Osteoblast (primary cell): ENCODE data around the gene COL4A6. TPM values are rescaled to one million over a fixed set of nuclear protein-coding genes. Genes with fewer than 3 reads are reported as not detected.

ENCODE experiments used
- DNase-seq: peaks from one replicate; pipeline ENCODE4 v3.0.0; 2011; ENCODE audit warnings: low spot score, mixed read lengths; ENCODE audit not compliant: insufficient read length; ENCODE audit errors: missing footprints
- H2AFZ ChIP-seq: 2 replicates; pipeline ENCODE4 v1.6.0; 2011; ENCODE audit warnings: mild to moderate bottlenecking, low read length
- H3K27ac ChIP-seq: 2 replicates; pipeline ENCODE4 v1.5.1; 2011; ENCODE audit warnings: mild to moderate bottlenecking, low read depth, low read length, moderate library complexity
- H3K27me3 ChIP-seq: 2 replicates; pipeline ENCODE4 v1.6.0; 2012; ENCODE audit warnings: mild to moderate bottlenecking, control low read depth, inconsistent platforms, low read length, moderate library complexity; ENCODE audit not compliant: insufficient read depth
- H3K36me3 ChIP-seq: 2 replicates; pipeline ENCODE4 v1.5.1; 2011; ENCODE audit warnings: mild to moderate bottlenecking, low read length, control low read depth, moderate library complexity; ENCODE audit not compliant: insufficient read depth
- H3K4me1 ChIP-seq: 2 replicates; pipeline ENCODE4 v1.5.1; 2011; ENCODE audit warnings: mild to moderate bottlenecking, low read length, control low read depth, moderate library complexity; ENCODE audit not compliant: insufficient read depth
- H3K4me2 ChIP-seq: 2 replicates; pipeline ENCODE4 v1.6.0; 2011; ENCODE audit warnings: mild to moderate bottlenecking, low read length; ENCODE audit not compliant: insufficient read depth
- H3K4me3 ChIP-seq: fragments of 200-600 bp; sonication (generic); 3 replicates; pipeline ENCODE4 v1.5.1; 2012; ENCODE audit warnings: mild to moderate bottlenecking, low read length, inconsistent platforms; ENCODE audit not compliant: insufficient read depth
- H3K79me2 ChIP-seq: 2 replicates; pipeline ENCODE4 v1.6.0; 2012; ENCODE audit warnings: mild to moderate bottlenecking, low read length, control low read depth, inconsistent platforms; ENCODE audit not compliant: insufficient read depth
- H3K9me3 ChIP-seq: 2 replicates; pipeline ENCODE4 v1.5.1; 2011; ENCODE audit warnings: low read depth, low read length, control low read depth
- H4K20me1 ChIP-seq: 2 replicates; pipeline ENCODE4 v1.6.0; 2012; ENCODE audit warnings: mild to moderate bottlenecking, low read length, control low read depth; ENCODE audit not compliant: insufficient read depth
- CTCF ChIP-seq: IDR thresholded peaks from 2 replicates; pipeline ENCODE4 v1.5.1; 2011; ENCODE audit warnings: mild to moderate bottlenecking, low read depth, low read length, moderate library complexity; ENCODE audit errors: extremely low read depth
- total RNA-seq: library from RNA; depleted of rRNA; stranded (reverse); fragments of >200 nt; gene quantifications from 2 replicates; pipeline ENCODE4 v1.2.3, GENCODE V29; 2012

COL4A6 gene
- total RNA-seq, 1 donor = not detected

GRCh38 chrX:108332281-108332680 is 105.9 kb downstream of the COL4A6 start:
- H3K36me3 ChIP-seq = no peaks in the 10 kb centered on the region
- H3K4me2 ChIP-seq = no peak overlapping the region
- no peak for TF ChIP-seq CTCF
- no peaks in the 10 kb centered on the region for H4K20me1 ChIP-seq
- H3K79me2 ChIP-seq = no peaks in the 10 kb centered on the region
- no peaks in the 10 kb centered on the region for H3K4me1 ChIP-seq
- no peak overlapping the region for H3K4me3 ChIP-seq
- H3K9me3 ChIP-seq = no peaks in the 10 kb centered on the region
- H2AFZ ChIP-seq = no peak overlapping the region
- no peak overlapping the region for H3K27ac ChIP-seq
- no peaks in the 10 kb centered on the region for H3K27me3 ChIP-seq
- DNase-seq = no peak

- no peak overlapping the region for H3K27ac ChIP-seq
- H3K36me3 ChIP-seq = no peaks in the 10 kb centered on the region
- no peak overlapping the region for H3K4me3 ChIP-seq
- H3K79me2 ChIP-seq = no peaks in the 10 kb centered on the region
- no peak overlapping the region for H3K4me2 ChIP-seq
- TF ChIP-seq CTCF = no peak
- H3K27me3 ChIP-seq = no peaks in the 10 kb centered on the region
- H3K9me3 ChIP-seq = no peaks in the 10 kb centered on the region
- no peak overlapping the region for H2AFZ ChIP-seq
- H4K20me1 ChIP-seq = no peaks in the 10 kb centered on the region
- no peak for DNase-seq
- H3K4me1 ChIP-seq = no peaks in the 10 kb centered on the region
Observed at GRCh38 chrX:108331126-108331909, 106.9 kb downstream of the COL4A6 start.

- Histone ChIP-seq H3K4me3 (no peak overlapping the region), H3K36me3 (no peaks in the 10 kb centered on the region), H2AFZ (no peak overlapping the region), H4K20me1 (no peaks in the 10 kb centered on the region), H3K27me3 (peaks cover 12% of the 10 kb centered on the region), H3K9me3 (no peaks in the 10 kb centered on the region), H3K79me2 (no peaks in the 10 kb centered on the region), H3K4me2 (no peak overlapping the region), H3K27ac (no peak overlapping the region), H3K4me1 (no peaks in the 10 kb centered on the region)
- TF ChIP-seq CTCF = no peak
- DNase-seq = no peak
Observed at GRCh38 chrX:108323751-108324150, 114.5 kb downstream of the COL4A6 start.

- Histone ChIP-seq H2AFZ (no peak overlapping the region), H3K36me3 (no peaks in the 10 kb centered on the region), H4K20me1 (no peaks in the 10 kb centered on the region), H3K4me3 (no peak overlapping the region), H3K79me2 (no peaks in the 10 kb centered on the region), H3K4me2 (no peak overlapping the region), H3K27ac (no peak overlapping the region), H3K4me1 (no peaks in the 10 kb centered on the region), H3K27me3 (peaks cover 12% of the 10 kb centered on the region), H3K9me3 (no peaks in the 10 kb centered on the region)
- no peak for DNase-seq
- TF ChIP-seq CTCF = no peak
Observed at GRCh38 chrX:108322234-108322633, 116.0 kb downstream of the COL4A6 start.
